Mammary epithelial cell (primary cell): ENCODE data around the gene PGLYRP3.

Experiments
- CTCF ChIP-seq, 2 donors: IDR thresholded peaks in 1 of 2; conservative IDR thresholded peaks in 1 of 2; 2 replicates each; pipeline ENCODE4 v1.5.1; 2011 to 2012; ENCODE audit warnings: inconsistent platforms in 2 of 2, low read length in 2 of 2, mild to moderate bottlenecking in 2 of 2, control low read depth in 1 of 2, low read depth in 1 of 2; ENCODE audit not compliant: insufficient read depth in 1 of 2; ENCODE audit errors: extremely low read depth in 1 of 2
- EZH2 ChIP-seq: IDR thresholded peaks from 2 replicates; pipeline ENCODE4 v1.6.1; 2012; ENCODE audit warnings: low read length, inconsistent platforms, borderline replicate concordance

- TF ChIP-seq CTCF (conservative IDR thresholded peaks at IDR 0.05 in 1 of 2, IDR thresholded peaks at IDR 0.05 in 1 of 2; ENCODE audit: extremely low read depth in 1 of 2, insufficient read depth in 1 of 2, low read depth in 1 of 2, low read length in 2 of 2) (no peak), EZH2 (no peak)
Observed at GRCh38 chr1:153322568-153322967, 9.8 kb upstream of the PGLYRP3 start.
